ENCODE measurements around the gene IFIH1.
A peak's percentile ranks its signal among the peaks of the same experiment; 100 is the strongest.

IFIH1 gene

DNA sequence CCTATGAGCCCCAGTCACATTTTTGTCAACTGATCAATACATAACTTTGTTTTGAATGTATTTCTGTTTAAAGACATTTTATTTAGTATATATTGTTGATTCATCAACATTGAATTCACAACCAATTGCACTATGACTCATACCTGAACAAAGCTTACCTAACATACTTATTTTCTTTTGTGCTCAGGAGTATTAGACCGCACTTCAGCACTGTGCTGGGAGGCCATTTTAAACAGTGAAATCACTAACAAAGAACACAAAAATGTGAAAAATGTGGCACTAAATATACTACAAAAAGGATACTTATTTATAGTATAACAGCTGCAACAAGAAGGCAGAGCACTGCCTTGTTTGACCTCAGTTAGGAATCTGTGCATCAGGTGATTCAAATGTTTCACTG, 12.4 kb upstream of the IFIH1 start:
- Histone ChIP-seq H3K27ac (ENCODE audit: insufficient read depth, low read depth, low read length, poor library complexity, severe bottlenecking) (no peak overlapping the region), H3K36me3 (ENCODE audit: control insufficient read depth, insufficient read depth, low read length) (no peaks in the 10 kb centered on the region), H3K4me1 (ENCODE audit: control insufficient read depth, insufficient read depth, low read length) (no peaks in the 10 kb centered on the region), H3K4me3 (ENCODE audit: insufficient read depth, low read depth, low read length) (no peak overlapping the region), H3K27me3 (ENCODE audit: control insufficient read depth, insufficient read depth, low read length, poor library complexity, severe bottlenecking) (no peaks in the 10 kb centered on the region), H3K9me3 (ENCODE audit: control insufficient read depth, low read length) (no peaks in the 10 kb centered on the region)
- 94% methylated on average over 1 of the region's 1 CpG; no CpG with 5 or more reads in 1 of the 2 experiments for WGBS, 2 experiments

DNA sequence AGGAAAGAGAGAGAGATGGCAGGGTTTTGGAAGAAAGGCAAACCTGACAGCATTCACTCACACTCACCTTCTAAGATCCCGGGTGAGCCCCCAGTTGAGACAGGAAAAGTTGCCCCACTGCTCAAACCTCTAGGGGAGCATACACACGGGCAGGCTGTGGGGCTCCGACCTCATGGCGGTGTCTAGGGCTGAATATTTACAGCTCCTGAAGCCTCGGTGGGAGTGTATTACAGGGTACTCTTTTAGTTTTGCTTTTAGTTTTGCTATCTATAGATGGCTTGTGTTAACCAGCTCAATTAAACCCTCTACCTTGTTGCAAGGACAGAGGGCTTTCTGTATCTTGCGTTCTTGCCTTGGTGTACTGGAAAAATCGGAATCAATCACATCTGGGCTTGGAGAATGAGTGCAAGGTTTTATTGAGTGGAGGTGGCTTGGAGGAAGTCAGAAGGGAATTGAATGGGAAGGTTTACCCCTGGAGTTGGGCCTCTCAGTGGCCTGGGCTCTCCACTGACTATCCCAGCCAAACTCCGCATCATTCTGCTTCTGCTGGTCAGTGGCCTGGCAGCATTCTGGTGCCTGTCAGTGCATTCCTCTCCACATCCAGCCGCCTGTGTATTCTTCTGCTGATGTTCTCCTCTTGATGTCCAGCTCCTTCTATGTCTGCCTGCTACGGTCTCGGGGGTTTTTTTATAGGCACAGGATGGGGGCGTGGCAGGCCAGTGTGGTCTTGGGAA, 10.1 kb upstream of the IFIH1 start:
- Histone ChIP-seq H3K4me3 (ENCODE audit: insufficient read depth, low read depth, low read length) (no peak overlapping the region), H3K9me3 (ENCODE audit: control insufficient read depth, low read length) (no peaks in the 10 kb centered on the region), H3K4me1 (ENCODE audit: control insufficient read depth, insufficient read depth, low read length) (no peaks in the 10 kb centered on the region), H3K27ac (ENCODE audit: insufficient read depth, low read depth, low read length, poor library complexity, severe bottlenecking) (no peak overlapping the region), H3K27me3 (ENCODE audit: control insufficient read depth, insufficient read depth, low read length, poor library complexity, severe bottlenecking) (no peaks in the 10 kb centered on the region), H3K36me3 (ENCODE audit: control insufficient read depth, insufficient read depth, low read length) (no peaks in the 10 kb centered on the region)
- WGBS, 2 experiments, result 94 to 95% methylated on average over 11 to 12 of the region's 12 CpGs

DNA sequence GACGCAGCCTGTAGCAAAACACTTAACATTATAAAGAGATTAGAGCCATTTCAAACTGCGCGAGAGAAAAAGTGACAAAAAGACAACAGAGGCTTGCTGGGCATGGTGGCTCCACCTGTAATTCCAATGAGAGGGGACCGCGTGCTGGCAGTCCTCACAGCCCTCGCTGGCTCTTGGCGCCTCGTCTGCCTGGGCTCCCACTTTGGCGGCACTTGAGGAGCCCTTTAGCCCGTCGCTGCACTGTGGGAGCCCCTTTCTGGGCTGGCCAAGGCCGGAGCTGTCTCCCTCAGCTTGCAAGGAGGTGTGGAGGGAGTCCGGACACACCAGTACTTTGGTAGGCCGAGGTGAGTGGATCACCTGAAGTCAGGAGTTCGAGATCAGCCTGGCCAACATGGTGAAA, 9.3 kb upstream of the IFIH1 start:
- H3K4me1 ChIP-seq (ENCODE audit: control insufficient read depth, insufficient read depth, low read length), result no peaks in the 10 kb centered on the region
- 95 to 96% methylated on average over 15 of the region's 15 CpGs for WGBS, 2 experiments
- H3K27me3 ChIP-seq (ENCODE audit: control insufficient read depth, insufficient read depth, low read length, poor library complexity, severe bottlenecking), result no peaks in the 10 kb centered on the region
- H3K36me3 ChIP-seq (ENCODE audit: control insufficient read depth, insufficient read depth, low read length), result no peaks in the 10 kb centered on the region
- H3K4me3 ChIP-seq (ENCODE audit: insufficient read depth, low read depth, low read length), result no peak overlapping the region
- H3K9me3 ChIP-seq (ENCODE audit: control insufficient read depth, low read length), result no peaks in the 10 kb centered on the region
- no peak overlapping the region for H3K27ac ChIP-seq (ENCODE audit: insufficient read depth, low read depth, low read length, poor library complexity, severe bottlenecking)

DNA sequence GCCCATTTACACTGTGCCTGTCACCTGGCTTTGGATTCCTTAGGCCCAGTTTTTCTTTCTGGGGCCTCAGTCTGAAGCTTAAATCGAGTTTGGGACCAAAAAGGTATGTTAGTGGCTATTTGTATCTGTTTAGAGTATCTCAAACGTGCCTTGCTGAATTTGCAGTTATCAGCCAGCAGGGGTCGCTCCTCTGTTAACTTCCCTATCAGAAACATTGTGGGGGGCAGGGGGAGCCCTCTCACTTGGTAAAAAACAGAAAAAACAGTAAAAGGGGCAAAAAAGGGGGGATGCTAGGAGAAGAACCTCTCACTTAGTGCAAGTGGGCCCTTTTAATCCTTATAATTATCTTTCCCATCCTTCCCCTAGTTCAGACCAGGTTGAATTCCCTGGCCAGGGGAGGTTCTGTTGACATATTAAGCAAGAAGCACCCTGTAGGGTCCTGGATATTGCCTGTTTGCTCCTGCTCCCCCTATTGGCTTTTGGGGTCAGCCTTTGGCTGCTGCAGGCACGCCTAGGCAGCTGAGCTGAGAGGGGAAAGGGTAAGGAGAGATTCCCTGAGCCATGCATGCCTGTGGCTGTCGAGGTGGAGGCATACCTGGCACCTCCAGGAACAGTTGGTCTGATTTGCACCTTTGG, 8.8 kb upstream of the IFIH1 start:
- Histone ChIP-seq H3K27ac (ENCODE audit: insufficient read depth, low read depth, low read length, poor library complexity, severe bottlenecking) (no peak overlapping the region), H3K27me3 (ENCODE audit: control insufficient read depth, insufficient read depth, low read length, poor library complexity, severe bottlenecking) (no peaks in the 10 kb centered on the region), H3K4me3 (ENCODE audit: insufficient read depth, low read depth, low read length) (no peak overlapping the region), H3K4me1 (ENCODE audit: control insufficient read depth, insufficient read depth, low read length) (no peaks in the 10 kb centered on the region), H3K9me3 (ENCODE audit: control insufficient read depth, low read length) (no peaks in the 10 kb centered on the region), H3K36me3 (ENCODE audit: control insufficient read depth, insufficient read depth, low read length) (no peaks in the 10 kb centered on the region)
- 52 to 55% methylated on average over 5 of the region's 5 CpGs for whole genome bisulfite sequencing, 2 experiments

DNA sequence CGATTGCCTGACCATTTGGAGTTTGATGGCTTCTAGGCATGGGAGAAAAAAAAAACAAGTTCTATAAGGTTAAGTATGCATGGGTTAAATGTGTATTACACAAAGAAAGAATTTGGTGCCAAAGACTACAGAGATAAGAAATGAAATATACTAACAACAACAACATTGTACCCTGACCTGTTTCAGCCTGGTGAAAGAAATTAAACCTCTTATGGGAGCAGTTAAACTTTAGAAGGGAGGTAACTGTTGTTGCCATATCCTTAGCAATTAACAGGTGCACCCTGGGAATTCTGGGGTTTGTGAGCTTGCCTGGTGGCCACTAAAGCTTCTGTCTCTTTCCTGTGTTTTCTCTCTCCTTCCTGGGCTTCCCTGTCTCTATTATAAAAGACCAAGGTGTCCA, 6.5 kb upstream of the IFIH1 start:
- H3K4me1 ChIP-seq (ENCODE audit: control insufficient read depth, insufficient read depth, low read length), result no peaks in the 10 kb centered on the region
- no peak overlapping the region for H3K4me3 ChIP-seq (ENCODE audit: insufficient read depth, low read depth, low read length)
- H3K27ac ChIP-seq (ENCODE audit: insufficient read depth, low read depth, low read length, poor library complexity, severe bottlenecking), result no peak overlapping the region
- WGBS, 2 experiments, result 89 to 92% methylated on average over 1 of the region's 1 CpG
- no peaks in the 10 kb centered on the region for H3K27me3 ChIP-seq (ENCODE audit: control insufficient read depth, insufficient read depth, low read length, poor library complexity, severe bottlenecking)
- H3K36me3 ChIP-seq (ENCODE audit: control insufficient read depth, insufficient read depth, low read length), result no peaks in the 10 kb centered on the region
- H3K9me3 ChIP-seq (ENCODE audit: control insufficient read depth, low read length), result no peaks in the 10 kb centered on the region

DNA sequence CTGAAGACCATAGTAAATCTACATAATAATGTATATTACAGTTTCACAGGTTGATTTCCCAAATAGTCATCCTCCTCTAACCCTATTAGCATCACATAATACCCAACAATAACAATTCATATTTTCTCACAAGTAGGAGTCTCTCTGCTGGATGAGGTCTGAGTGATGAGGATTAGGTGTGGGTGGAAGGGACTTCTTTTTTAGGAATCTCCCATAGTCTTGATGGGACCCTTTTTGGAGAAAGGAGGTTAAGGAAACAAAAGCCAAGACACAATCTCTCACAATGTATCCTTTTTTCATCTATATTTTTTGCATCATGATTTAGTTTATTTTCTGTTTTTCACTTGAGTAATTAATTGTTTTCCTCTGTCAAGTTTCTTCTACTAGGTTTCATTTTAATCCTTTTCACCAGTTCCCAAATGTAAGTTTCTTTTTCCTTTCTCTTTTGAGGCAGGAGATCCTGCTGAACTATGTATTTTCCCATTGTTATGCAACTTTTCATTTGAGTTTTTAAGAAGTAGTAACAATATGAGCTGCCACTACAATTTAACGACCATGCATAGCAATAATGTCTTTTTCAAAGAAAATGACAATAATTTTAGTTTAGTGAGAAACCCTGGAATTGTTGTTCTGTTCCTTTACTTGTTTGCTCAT, 2.5 kb upstream of the IFIH1 start:
- Histone ChIP-seq H3K4me1 (ENCODE audit: control insufficient read depth, insufficient read depth, low read length) (no peaks in the 10 kb centered on the region), H3K4me3 (ENCODE audit: insufficient read depth, low read depth, low read length) (no peak overlapping the region), H3K36me3 (ENCODE audit: control insufficient read depth, insufficient read depth, low read length) (no peaks in the 10 kb centered on the region), H3K27ac (ENCODE audit: insufficient read depth, low read depth, low read length, poor library complexity, severe bottlenecking) (no peak overlapping the region), H3K9me3 (ENCODE audit: control insufficient read depth, low read length) (no peaks in the 10 kb centered on the region), H3K27me3 (ENCODE audit: control insufficient read depth, insufficient read depth, low read length, poor library complexity, severe bottlenecking) (peaks cover 12% of the 10 kb centered on the region)
- WGBS, 2 experiments, result 75% methylated on average over 1 of the region's 1 CpG; no CpG with 5 or more reads in 1 of the 2 experiments

DNA sequence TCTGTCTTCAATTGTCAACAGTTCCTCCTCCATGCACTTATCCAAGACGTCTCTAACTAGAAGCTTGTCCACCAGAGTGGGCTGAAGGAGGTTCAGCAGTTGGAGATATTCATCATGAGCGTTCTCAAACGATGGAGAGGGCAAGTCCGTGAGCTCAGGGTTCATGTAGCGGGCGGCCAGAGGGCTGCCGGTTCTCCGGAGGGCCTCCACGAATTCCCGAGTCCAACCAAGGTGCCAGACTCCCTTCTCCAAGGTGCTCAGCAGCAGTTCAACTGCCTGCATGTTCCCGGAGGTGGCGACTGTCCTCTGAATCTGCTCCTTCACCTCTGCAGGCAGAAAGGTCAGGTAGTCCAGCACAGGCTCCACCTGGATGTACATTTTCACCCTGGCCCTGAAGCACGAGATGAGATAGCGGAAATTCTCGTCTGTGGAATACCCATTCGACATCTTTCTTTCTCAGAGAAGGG, 590 bp downstream of the IFIH1 start:
- H3K9me3 ChIP-seq (ENCODE audit: control insufficient read depth, low read length), result no peaks in the 10 kb centered on the region
- H3K27ac ChIP-seq (ENCODE audit: insufficient read depth, low read depth, low read length, poor library complexity, severe bottlenecking), result no peak overlapping the region
- H3K4me1 ChIP-seq (ENCODE audit: control insufficient read depth, insufficient read depth, low read length), result no peaks in the 10 kb centered on the region
- 72 to 73% methylated on average over 16 of the region's 16 CpGs for WGBS, 2 experiments
- no peaks in the 10 kb centered on the region for H3K36me3 ChIP-seq (ENCODE audit: control insufficient read depth, insufficient read depth, low read length)
- H3K27me3 ChIP-seq (ENCODE audit: control insufficient read depth, insufficient read depth, low read length, poor library complexity, severe bottlenecking), result peaks cover 12% of the 10 kb centered on the region
- peak overlapping the region; percentile 28 for H3K4me3 ChIP-seq (ENCODE audit: insufficient read depth, low read depth, low read length)

DNA sequence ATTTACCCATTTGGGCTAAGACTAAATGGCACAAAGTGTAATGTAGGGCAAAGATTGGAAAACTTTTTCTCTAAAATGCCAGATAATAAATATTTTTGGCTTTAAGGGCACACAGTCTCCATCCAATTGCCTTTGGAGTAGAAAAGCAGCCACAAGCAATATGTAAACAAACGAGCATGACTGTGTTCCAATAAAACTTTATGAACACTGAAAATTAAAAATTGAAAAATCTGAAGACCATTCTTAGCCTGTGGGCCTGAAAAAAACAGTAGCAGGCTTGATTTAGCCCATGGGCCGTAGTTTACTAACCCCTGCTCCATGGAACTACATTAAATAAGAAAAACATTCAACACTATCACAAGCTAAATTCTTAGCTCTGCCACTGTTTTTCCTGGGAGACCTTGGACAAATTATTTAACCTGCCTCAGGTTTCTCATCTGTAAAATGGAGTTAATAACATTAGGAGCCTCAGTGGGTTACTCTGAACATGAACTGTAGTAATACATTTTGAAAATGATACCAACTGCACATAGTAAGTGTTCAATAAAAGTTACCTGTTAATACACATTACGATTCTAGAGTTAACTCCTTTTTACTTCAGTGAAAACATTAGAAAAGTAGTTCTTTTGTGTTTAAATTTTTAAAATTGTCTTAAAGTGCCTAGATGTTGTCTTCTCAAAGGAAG, 1.3 kb downstream of the IFIH1 start:
- H3K4me3 ChIP-seq (ENCODE audit: insufficient read depth, low read depth, low read length), result no peak overlapping the region
- WGBS, 2 experiments, result 92 to 100% methylated on average over 2 to 3 of the region's 3 CpGs

DNA sequence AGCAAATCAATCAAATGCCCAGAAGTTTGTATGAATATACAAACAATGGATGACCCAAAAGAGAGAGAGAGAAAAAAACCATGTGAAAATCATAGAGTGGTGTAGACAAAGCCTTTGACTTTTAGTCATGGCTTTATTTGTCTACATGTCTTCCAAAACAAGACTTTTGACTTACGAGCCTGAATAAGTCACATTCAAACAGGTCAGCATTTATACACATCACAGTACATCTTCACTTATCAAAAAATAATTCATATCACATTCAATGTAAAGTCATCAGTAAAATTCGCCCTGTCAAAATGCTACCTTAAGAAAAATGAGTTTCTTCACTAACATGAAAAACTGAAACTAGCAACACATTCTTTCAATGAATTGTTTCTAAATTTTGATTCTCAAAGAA, 1.9 kb downstream of the IFIH1 start:
- Histone ChIP-seq H3K4me3 (ENCODE audit: insufficient read depth, low read depth, low read length) (no peak overlapping the region), H3K27ac (ENCODE audit: insufficient read depth, low read depth, low read length, poor library complexity, severe bottlenecking) (no peak overlapping the region), H3K27me3 (ENCODE audit: control insufficient read depth, insufficient read depth, low read length, poor library complexity, severe bottlenecking) (peaks cover 12% of the 10 kb centered on the region), H3K9me3 (ENCODE audit: control insufficient read depth, low read length) (no peaks in the 10 kb centered on the region), H3K4me1 (ENCODE audit: control insufficient read depth, insufficient read depth, low read length) (no peaks in the 10 kb centered on the region), H3K36me3 (ENCODE audit: control insufficient read depth, insufficient read depth, low read length) (no peaks in the 10 kb centered on the region)
- WGBS, 2 experiments, result 92 to 97% methylated on average over 2 of the region's 2 CpGs

More for the DNA sequence above, 1.3 kb downstream of the IFIH1 start:
- Histone ChIP-seq H3K27ac (ENCODE audit: insufficient read depth, low read depth, low read length, poor library complexity, severe bottlenecking) (no peak overlapping the region), H3K4me1 (ENCODE audit: control insufficient read depth, insufficient read depth, low read length) (no peaks in the 10 kb centered on the region), H3K36me3 (ENCODE audit: control insufficient read depth, insufficient read depth, low read length) (no peaks in the 10 kb centered on the region), H3K27me3 (ENCODE audit: control insufficient read depth, insufficient read depth, low read length, poor library complexity, severe bottlenecking) (peaks cover 12% of the 10 kb centered on the region), H3K9me3 (ENCODE audit: control insufficient read depth, low read length) (no peaks in the 10 kb centered on the region)

DNA sequence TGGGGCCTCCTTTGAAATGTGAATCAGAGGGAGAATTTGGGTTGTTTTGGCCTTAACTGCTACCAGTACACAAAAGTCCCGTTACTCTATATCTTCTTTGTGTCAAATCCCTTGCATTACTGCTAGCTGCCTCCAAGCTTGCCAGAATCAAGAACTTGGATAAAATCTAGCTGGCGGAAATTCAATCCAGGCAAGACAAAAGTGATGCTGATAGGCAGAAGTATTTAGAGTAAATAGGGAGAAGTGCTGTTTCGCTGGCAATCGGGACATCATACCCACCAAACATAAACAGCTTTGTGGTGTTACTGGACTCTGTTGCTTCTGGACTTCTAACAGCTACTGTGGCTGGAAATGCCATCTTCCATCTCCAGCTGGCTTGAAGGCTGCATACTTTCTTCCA, 2.5 kb downstream of the IFIH1 start:
- Histone ChIP-seq H3K36me3 (ENCODE audit: control insufficient read depth, insufficient read depth, low read length) (no peaks in the 10 kb centered on the region), H3K4me3 (ENCODE audit: insufficient read depth, low read depth, low read length) (no peak overlapping the region), H3K9me3 (ENCODE audit: control insufficient read depth, low read length) (no peaks in the 10 kb centered on the region), H3K4me1 (ENCODE audit: control insufficient read depth, insufficient read depth, low read length) (no peaks in the 10 kb centered on the region), H3K27me3 (ENCODE audit: control insufficient read depth, insufficient read depth, low read length, poor library complexity, severe bottlenecking) (peaks cover 12% of the 10 kb centered on the region), H3K27ac (ENCODE audit: insufficient read depth, low read depth, low read length, poor library complexity, severe bottlenecking) (no peak overlapping the region)
- WGBS, 2 experiments, result 93 to 100% methylated on average over 4 of the region's 4 CpGs
